Ammon's horn (tissue), 1 donor: ENCODE data around the gene RHOB.
"Not testable (repeated sequence)": the region's sequence is repeated elsewhere in the genome, so short reads cannot be mapped to it uniquely, and the experiment has no call there.

Experiments used
- DNase-seq: peaks from one replicate; pipeline ENCODE4 v3.0.0-alpha.2; 2016; ENCODE audit warnings: low spot score

The RHOB gene

DNA sequence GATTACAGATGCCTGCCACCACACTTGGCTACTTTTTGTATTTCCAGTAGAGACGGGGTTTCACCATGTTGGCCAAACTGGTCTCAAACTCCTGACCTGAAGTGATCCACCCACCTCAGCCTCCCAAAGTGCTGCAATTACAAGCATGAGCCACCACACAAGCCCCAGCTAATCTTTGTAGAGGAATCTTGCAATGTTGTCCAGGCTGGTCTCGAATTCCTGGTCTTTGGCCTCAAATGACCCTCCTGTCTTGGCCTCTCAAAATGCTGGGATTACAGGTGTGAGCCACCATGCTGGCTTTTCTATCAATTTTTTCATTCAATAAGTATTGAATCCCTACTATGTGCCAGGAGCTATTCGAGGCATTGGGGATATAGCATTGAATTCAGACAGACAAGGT is 46.2 kb downstream of the RHOB start:
- not testable (repeated sequence) for DNase-seq

DNA sequence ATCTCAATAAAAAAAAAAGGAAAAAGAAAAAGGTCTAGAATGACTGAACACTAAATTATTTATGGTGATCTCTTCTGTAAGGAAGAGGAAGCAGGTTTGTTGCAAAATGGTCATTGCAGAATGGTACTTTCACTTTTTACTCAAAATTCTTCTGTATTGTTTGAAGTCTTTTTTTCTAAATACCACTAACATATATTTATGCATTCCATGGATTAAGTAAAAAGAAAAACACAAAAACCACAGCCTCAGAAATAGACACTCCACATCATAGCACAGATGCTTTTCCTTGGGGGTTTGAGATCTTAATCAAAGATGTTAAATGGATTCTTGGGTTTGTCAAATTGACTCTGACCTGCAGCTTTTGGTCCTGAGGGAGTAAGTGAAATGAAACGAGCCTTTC is 47.4 kb downstream of the RHOB start:
- DNase-seq = no peak

DNA sequence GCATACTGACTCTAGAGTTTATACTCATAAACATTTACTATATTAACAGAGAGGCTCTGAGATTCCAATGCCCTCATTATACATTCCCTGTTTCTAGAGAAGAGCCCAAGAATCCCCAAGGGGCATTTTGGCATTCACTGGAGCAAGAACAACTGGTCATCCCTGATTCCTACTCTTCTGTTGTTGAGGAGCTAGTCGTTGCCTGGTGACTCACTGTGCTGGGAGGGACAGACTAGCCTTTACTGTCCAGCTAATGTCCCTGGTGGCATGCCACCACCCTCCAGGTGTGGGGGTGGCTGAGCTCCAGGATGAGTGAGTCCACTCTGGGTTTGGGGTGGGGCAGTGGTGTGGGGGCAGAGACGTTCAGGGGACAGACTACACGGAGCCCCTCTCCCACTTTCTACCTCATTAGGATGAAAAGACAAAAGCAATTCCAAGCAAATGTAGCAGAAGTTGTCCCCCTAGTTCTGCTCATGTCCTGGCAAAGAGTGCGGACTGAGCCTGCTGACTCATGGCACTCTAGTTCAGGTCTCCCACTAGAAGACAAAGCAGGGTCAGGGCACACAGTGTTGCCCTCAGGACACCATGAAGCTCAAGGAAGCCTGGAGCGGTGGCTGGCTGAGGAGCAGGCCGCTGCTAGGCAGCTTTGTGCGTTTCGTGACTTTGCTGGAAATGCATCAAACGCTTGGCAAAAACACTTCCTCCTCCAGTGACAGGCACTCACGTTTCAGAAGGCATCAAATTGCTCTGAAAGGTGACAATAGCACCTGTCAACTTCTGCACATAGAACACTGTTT is 49.4 kb downstream of the RHOB start:
- no peak for DNase-seq

DNA sequence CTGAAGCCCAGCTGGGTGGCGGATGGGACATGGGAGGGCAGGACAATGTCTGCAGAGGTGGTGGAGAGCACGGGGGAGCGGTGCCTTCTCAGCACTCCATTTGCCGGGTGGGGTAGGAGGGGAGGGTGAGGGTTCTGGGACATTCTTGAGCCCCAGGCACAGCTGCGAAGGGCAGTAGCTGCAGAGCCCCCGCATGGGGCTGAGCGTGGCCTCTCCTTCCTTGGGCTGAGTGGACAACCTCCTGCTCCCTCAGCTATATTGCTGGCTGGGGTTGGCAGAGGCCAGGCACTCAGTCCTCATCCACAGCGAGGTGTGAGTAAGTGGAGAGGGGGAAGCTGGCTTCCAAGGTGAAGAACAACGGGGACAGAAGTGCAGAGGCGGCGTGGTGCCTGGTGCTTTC is 50.1 kb downstream of the RHOB start:
- no peak for DNase-seq
